NCI-H146 (cell line): Measurements from ENCODE around the gene SPATS2L.

Experiments
- DNase-seq: peaks from one replicate; lab custom pipeline; 2025; lab: John Stamatoyannopoulos, UW

SPATS2L gene

GRCh38 chr2:200350850-200351285 lies 44.4 kb downstream of the SPATS2L start:
- no peak for DNase-seq

- DNase-seq = no peak
These were observed 45.3 kb downstream of the SPATS2L start for GRCh38 chr2:200351815-200352214.

DNA sequence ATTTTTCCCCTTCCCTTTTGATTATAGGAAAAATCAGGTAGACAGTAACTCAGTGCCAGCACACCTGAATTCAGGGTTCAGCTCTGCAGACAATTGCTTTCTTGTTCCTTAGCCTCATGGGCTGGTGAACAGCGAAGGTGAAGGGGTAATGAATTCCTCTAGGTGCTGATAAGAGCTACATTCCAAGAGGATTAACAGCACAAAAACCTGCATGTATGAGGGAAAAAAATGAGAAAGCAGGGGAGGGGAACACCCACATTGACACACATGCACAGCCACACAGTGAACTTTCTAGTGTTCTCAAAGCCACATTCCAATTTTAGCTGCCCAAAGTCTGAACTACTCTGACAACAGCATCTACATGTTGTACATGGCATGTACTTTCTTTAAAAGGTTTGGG lies 46.1 kb downstream of the SPATS2L start:
- DNase-seq = no peak

- no peak for DNase-seq
These were observed 46.6 kb downstream of the SPATS2L start for GRCh38 chr2:200353120-200353519.

DNA sequence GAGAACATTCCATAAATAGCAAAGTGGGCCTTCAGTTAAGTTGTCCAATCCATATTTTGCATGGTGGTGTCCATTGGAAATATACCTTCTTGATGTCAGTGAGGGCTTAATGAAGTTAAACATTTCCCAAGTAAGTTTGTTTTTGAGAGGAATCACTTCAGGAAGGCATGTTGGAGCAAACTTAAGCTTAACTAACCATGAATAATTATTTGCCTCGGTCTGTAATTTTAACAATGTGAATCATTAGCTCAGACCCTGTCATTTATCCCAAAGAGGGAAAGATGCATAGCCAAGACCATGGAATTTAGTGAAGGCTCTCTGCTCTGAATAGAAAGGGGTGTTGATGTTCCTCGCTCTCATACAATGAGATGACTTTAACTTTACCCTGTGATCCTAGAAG lies 47.4 kb downstream of the SPATS2L start:
- no peak for DNase-seq

- no peak for DNase-seq
These were observed 48.6 kb downstream of the SPATS2L start for GRCh38 chr2:200354833-200355751.

GRCh38 chr2:200356321-200356720 lies 49.8 kb downstream of the SPATS2L start:
- no peak for DNase-seq

- DNase-seq = no peak
These were observed 50.4 kb downstream of the SPATS2L start for GRCh38 chr2:200356857-200357384.

GRCh38 chr2:200357845-200358244 lies 51.4 kb downstream of the SPATS2L start:
- DNase-seq = no peak

DNA sequence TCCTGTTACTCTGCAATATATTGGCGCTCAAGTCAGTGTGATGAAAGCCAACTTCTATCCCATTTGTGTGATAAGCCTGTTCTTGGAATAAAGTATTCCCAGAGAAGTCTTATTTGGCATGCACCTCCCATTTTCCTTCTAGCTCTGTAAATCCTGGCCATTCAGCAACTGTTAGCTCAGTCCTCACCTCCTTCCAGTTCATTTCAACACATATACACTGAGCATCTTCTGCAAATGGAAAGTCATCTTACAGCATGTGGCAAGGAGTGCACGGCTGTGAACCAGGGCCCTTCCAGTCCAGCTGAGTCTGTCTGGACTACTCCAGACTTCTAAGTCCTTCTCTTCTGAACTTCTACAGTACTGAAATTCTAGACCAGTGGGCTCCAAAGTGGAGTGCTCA lies 53.1 kb downstream of the SPATS2L start:
- DNase-seq = no peak

- peak; percentile 85 for DNase-seq
These were observed 53.9 kb downstream of the SPATS2L start for GRCh38 chr2:200360364-200360763.

GRCh38 chr2:200362202-200362917 lies 55.9 kb downstream of the SPATS2L start:
- no peak for DNase-seq

DNA sequence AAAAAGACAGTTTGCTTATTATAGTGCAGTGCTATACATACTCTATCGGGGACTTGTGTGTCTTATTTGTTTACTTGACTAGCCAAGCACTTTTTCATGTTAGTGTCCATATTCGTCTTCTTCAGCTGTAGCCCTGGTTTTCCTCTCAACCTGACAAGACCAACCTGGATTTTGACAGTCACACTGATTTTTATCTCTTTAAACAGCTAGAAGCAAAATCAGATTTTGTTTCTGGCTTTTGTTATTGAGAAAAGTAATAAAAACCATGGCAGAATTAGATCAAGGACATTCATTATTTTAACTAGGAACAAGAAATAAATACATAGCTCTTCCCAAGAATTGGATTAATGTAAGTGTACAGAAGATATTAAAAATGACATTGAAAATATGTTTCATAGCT lies 56.8 kb downstream of the SPATS2L start:
- DNase-seq = no peak

- DNase-seq = no peak
These were observed 57.6 kb downstream of the SPATS2L start for GRCh38 chr2:200364142-200364541.

GRCh38 chr2:200364620-200365019 lies 58.1 kb downstream of the SPATS2L start:
- no peak for DNase-seq

DNA sequence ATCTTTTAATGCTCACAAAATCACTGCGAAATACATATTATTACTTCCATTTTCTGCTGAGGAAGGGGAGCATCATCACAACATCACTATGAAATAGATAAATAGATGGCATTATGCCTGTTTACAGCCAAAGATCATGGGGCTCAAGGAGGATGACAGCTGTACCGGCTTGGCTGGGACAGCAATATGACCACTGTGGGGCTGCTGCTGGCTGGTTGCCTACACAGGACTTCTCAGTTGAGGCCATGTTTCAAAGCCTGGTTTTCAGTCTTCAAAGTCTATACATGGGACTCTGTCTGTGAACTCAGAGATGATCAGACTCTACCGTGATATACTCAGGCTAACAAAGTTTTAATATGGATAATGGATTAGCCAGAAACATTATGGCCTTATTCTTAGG lies 58.7 kb downstream of the SPATS2L start:
- no peak for DNase-seq

GRCh38 chr2:200367155-200367554 lies 60.7 kb downstream of the SPATS2L start:
- no peak for DNase-seq

- DNase-seq = no peak
These were observed 63.4 kb downstream of the SPATS2L start for GRCh38 chr2:200369886-200370285.

DNA sequence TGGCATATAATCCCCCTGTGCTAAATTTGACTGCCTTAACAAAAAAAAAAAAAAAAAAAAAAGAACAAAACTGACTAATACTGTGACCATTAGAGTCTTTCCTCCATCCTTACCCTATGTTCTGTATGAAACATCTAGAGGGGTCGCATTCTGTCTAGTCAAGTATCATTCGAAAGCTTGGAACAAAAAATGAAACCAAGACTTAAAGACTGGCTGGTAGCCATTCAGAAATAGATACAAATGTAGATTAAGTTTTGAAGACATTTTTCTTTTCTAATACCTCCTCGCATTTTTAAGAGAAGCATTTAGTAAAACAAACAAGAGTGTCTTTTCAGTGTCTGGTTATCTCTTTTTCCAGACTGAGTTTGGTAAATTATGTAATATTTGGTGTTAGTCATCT lies 66.7 kb downstream of the SPATS2L start:
- DNase-seq = no peak

DNA sequence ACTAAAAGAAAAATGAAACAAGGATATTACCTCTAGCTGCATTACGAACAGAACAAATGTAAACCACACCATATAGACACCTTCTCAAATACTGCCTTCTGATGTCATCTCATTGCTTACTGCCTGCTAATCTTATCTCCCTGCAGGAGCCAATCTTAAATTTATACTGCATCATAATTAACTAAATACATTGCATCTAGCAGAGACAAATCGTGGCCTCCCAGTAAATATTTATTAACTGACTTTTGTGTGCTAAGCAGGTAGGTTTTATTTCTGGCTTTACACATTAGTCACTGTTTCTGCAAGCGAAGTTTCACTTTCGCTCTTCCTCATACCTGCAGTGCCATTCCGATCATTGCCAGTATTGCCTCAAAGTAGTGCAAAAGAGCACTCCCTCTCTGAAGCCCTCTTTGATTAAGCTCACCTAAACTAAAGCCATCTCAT lies 67.5 kb downstream of the SPATS2L start:
- DNase-seq = no peak

DNA sequence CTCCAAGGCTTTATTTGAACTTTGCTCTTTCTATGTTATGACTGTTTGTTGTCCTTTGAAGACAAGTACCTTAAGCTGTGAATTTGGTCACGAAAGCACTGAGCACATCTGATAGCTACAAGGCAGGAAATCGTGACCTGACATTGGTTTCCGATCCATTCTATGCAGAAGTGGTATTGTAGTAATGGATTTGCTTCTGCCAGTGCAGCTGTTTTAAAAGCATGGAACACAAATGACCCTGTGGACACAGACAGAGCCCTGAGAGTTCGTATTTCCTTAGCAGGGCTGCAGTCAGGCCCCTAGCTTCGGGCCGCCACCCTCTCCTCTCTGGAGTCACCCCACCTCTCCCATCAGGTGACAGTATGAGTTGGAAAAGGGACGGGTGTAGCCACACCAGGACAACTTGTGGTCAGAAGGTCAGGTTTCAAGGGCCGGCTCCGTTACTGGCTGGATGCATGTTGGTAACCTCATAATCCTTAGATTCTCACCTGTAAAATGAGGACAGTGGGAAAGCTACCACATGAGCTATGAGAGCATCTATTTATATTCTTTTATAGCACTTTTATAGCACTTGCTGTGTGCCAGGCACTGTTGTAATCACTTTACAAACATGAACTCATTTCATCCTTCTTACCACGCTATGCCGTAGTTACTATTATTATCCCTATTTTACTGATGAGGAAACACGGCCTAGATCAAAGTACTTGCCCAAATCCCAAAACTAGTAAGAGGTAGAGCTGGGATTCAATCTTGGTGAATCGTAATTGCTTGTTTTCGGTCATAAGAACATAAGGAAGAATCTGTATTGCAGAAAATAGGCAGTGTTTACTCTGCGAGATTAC lies 70.2 kb downstream of the SPATS2L start:
- DNase-seq = no peak
